22Rv1 (cell line): ENCODE data around the gene DGKB.

ENCODE experiments used
- ZFX ChIP-seq: fragments of 450-650 bp; IDR thresholded peaks from 2 replicates; pipeline ENCODE4 v1.6.1; 2017; ENCODE audit warnings: antibody characterized with exemption, borderline replicate concordance
- TF ChIP-seq, protein P1 (sequence below): fragments of 450-650 bp; IDR thresholded peaks from 2 replicates; pipeline ENCODE4 v1.5.1; 2017; ENCODE audit warnings: mild to moderate bottlenecking

DNA sequence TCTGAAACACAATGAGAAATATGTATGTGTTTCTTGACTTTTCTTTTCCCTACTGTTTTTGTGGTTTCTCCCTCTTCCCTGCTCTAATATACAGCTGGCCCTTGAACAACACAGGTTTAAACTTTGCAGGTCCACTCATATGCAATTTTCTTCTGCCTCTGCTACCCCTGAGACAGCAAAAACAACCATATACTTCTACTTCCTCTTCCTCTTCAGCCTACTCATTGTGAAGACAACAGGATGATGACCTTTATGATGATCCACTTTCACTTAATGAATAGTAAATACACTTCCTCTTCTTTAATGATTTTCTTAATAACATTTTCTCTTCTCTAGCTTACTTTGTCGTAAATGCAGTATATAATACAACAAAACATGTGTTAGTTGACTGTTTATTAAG lies 35.0 kb upstream of the DGKB start:
- TF ChIP-seq, protein P1, sequence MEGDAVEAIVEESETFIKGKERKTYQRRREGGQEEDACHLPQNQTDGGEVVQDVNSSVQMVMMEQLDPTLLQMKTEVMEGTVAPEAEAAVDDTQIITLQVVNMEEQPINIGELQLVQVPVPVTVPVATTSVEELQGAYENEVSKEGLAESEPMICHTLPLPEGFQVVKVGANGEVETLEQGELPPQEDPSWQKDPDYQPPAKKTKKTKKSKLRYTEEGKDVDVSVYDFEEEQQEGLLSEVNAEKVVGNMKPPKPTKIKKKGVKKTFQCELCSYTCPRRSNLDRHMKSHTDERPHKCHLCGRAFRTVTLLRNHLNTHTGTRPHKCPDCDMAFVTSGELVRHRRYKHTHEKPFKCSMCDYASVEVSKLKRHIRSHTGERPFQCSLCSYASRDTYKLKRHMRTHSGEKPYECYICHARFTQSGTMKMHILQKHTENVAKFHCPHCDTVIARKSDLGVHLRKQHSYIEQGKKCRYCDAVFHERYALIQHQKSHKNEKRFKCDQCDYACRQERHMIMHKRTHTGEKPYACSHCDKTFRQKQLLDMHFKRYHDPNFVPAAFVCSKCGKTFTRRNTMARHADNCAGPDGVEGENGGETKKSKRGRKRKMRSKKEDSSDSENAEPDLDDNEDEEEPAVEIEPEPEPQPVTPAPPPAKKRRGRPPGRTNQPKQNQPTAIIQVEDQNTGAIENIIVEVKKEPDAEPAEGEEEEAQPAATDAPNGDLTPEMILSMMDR = no peak
- no peak for TF ChIP-seq ZFX
